Esophagus (tissue), 2 donors: ENCODE results near the gene INSIG2. TPM values are rescaled to one million over a fixed set of nuclear protein-coding genes. Genes with fewer than 3 reads are reported as not detected.

ENCODE experiments used
- H3K27ac ChIP-seq, 2 donors: one replicate each; pipeline ENCODE4 v1.5.1; 2013; ENCODE audit warnings: low read depth in 2 of 2, mild to moderate bottlenecking in 2 of 2, inconsistent platforms in 1 of 2, low read length in 1 of 2, moderate library complexity in 1 of 2
- H3K27me3 ChIP-seq, 2 donors: one replicate each; pipeline ENCODE4 v1.6.1; 2013; ENCODE audit warnings: low read length in 2 of 2, control low read depth in 1 of 2, mild to moderate bottlenecking in 1 of 2; ENCODE audit not compliant: insufficient read depth in 2 of 2, control insufficient read depth in 1 of 2
- H3K36me3 ChIP-seq, 2 donors: one replicate each; pipeline ENCODE4 v1.6.1; 2013; ENCODE audit warnings: low read length in 1 of 2; ENCODE audit not compliant: control insufficient read depth in 2 of 2, insufficient read depth in 2 of 2
- H3K4me1 ChIP-seq, 2 donors: one replicate each; pipeline ENCODE4 v1.6.1; 2013; ENCODE audit warnings: low read length in 1 of 2; ENCODE audit not compliant: control insufficient read depth in 2 of 2, insufficient read depth in 2 of 2
- H3K4me3 ChIP-seq, 2 donors: one replicate each; pipeline ENCODE4 v1.5.1; 2013; ENCODE audit warnings: low read length in 2 of 2, mild to moderate bottlenecking in 2 of 2, low read depth in 1 of 2, moderate library complexity in 1 of 2
- H3K9me3 ChIP-seq, 2 donors: one replicate each; pipeline ENCODE4 v1.6.1; 2013; ENCODE audit warnings: mild to moderate bottlenecking in 2 of 2, low read depth in 1 of 2, low read length in 1 of 2, moderate library complexity in 1 of 2; ENCODE audit not compliant: control insufficient read depth in 2 of 2, insufficient read depth in 1 of 2
- WGBS, 2 donors: extraction: QIAGEN DNeasy Blood & Tissue Kit; methylation state at CpG; one replicate each; pipeline ENCODE4 v1.1.7; 2013; 5-methylcytosine and 5-hydroxymethylcytosine counted together
- polyA plus RNA-seq, 2 donors: library from polyadenylated mRNA; stranded (reverse); fragments of 200-250 nt; gene quantifications; one replicate each; pipeline ENCODE4 v1.2.3, GENCODE V29; 2013
- donor health status: healthy with polysubstance abuse.
- donor health status: Bipolar disorder and iron deficiency.

INSIG2 gene
- polyA plus RNA-seq, 2 donors, result 7.0 to 7.5 TPM

DNA sequence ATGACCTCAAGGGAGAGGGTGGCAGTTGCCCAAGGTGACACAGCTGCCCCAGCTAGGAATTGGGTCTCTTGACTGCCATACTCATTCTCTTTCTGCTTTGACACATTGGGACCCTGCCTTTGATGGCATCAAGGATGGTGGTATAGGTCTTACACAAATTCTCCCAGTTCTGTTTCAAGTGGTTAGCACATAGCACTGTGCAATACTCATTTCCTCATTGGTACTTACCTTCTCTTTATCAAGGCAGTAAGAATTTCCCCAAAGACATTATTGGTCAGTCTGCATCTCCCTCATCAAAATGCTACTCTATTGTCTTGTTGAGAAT lies 38.5 kb upstream of the INSIG2 start:
- no peaks in the 10 kb centered on the region for H3K4me1 ChIP-seq
- no peaks in the 10 kb centered on the region for H3K36me3 ChIP-seq
- no peak overlapping the region for H3K27ac ChIP-seq
- no peaks in the 10 kb centered on the region for H3K9me3 ChIP-seq
- no peak overlapping the region for H3K4me3 ChIP-seq
- peaks cover 3 to 5% of the 10 kb centered on the region in 2 donors for H3K27me3 ChIP-seq

DNA sequence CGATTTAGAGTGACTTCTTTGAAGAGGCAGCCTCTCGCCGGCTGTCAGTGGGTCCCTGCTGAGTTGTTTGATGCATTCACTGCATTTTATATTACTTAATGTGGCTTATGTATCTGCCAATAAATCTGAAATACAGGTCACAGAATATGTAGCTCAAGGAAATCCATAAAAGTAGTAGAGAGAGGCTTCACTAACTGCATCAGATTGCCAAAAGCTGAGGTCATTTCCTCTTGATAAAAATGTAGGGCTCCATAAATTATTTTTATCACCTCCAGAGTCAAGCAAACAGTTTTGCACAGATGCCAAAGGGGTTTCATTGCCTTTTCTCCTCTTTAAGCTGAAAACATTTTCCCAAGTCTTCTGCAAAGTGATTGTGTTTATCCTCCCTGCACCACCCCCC lies 37.9 kb upstream of the INSIG2 start:
- WGBS, 2 donors, result 57 to 60% methylated on average over 3 of the region's 3 CpGs

DNA sequence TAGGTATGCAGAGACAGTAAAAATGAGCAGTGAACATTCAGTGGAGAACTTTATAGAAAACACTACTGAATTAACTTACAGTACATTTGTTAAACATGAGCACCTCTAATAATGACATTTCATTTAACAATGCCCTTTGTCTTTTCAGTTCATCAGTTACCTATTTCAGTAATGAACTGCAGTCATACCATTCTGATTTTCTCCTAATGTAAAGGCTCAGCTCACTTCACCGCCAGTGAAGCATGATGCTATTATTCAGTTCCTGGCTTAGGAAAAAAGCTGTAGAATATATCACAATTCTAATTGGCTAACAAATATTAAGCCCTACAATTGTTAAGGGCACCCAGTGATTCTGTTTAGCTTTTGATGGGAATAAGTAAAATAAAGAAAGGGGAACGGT lies 37.3 kb upstream of the INSIG2 start:
- 43 to 58% methylated on average over 2 of the region's 2 CpGs for WGBS, 2 donors
- Histone ChIP-seq H3K27me3 (peaks cover 3 to 5% of the 10 kb centered on the region in 2 donors), H3K36me3 (no peaks in the 10 kb centered on the region), H3K9me3 (no peaks in the 10 kb centered on the region), H3K4me1 (no peaks in the 10 kb centered on the region), H3K27ac (no peak overlapping the region), H3K4me3 (no peak overlapping the region)

More for the DNA sequence above, 37.9 kb upstream of the INSIG2 start:
- H3K27ac ChIP-seq, result no peak overlapping the region
- H3K27me3 ChIP-seq, result peaks cover 3 to 5% of the 10 kb centered on the region in 2 donors
- no peaks in the 10 kb centered on the region for H3K9me3 ChIP-seq
- H3K4me3 ChIP-seq, result no peak overlapping the region
- H3K36me3 ChIP-seq, result no peaks in the 10 kb centered on the region
- no peaks in the 10 kb centered on the region for H3K4me1 ChIP-seq

DNA sequence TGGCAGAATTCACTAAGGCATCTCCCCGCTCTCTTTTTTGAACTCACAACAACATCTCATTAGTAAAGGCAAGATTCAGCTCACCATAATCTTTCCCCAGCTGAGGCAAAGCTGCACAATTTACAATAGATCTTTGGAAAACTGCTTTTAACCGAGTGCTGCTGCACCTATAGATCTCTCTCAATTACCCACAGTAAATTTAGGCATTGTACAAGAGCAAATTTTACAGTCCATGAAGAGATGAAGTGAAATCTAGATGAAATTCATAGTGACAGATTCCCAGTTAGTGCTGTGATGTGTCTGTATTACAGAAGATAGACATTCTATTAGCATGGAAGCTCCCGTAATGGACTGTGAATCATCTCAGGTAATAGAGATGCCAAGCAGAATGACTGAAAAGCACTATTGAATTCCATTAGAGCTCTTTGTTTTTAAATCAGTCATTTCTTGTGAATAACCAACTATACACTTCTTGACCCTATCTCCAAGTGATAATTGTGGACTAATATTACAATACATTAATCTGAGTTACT lies 36.4 kb upstream of the INSIG2 start:
- no peaks in the 10 kb centered on the region for H3K36me3 ChIP-seq
- no peaks in the 10 kb centered on the region for H3K9me3 ChIP-seq
- peaks cover 3 to 5% of the 10 kb centered on the region in 2 donors for H3K27me3 ChIP-seq
- H3K27ac ChIP-seq, result no peak overlapping the region
- 82 to 92% methylated on average over 3 of the region's 3 CpGs for WGBS, 2 donors
- no peaks in the 10 kb centered on the region for H3K4me1 ChIP-seq
- H3K4me3 ChIP-seq, result no peak overlapping the region

DNA sequence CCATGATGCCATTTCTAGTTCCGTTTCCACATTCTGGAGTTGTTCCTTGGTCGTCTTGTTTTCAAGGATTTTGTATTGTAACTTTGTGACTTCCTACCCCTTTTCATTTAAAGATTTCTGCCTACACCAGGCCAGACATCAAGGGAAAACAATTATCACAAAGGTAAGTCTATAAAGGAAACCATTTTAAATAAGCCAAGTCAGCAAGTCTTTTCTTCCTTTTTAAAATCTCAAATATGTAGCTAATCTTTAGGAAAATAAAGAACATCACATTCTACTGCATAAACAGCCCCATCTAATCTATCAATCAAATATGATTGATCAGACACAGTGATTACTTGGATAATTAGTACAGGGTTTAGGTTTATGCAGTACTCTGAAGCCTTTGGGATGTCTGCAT lies 35.8 kb upstream of the INSIG2 start:
- Histone ChIP-seq H3K4me3 (no peak overlapping the region), H3K27me3 (peaks cover 3 to 5% of the 10 kb centered on the region in 2 donors), H3K27ac (no peak overlapping the region), H3K9me3 (no peaks in the 10 kb centered on the region), H3K36me3 (no peaks in the 10 kb centered on the region), H3K4me1 (no peaks in the 10 kb centered on the region)
- 78 to 80% methylated on average over 2 of the region's 2 CpGs for WGBS, 2 donors

DNA sequence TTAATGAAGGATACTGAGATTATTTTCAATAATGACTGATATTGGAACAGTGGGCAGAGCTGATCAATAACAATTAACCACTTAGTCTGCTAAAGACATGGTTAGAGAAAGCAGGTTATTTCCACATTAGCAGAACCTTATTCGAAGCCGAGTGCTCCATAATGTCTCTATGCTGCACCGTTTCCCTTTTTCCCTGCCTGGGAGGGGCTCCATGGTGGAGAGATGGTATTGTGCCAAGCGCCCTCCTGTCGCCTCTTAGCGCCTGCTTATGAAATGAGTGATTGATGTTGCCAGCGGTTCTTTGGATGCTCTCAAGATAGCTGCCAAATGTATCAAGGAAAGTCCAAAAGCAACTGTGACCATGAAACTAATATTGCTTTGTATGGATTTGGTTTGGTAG lies 34.6 kb upstream of the INSIG2 start:
- peaks cover 3 to 5% of the 10 kb centered on the region in 2 donors for H3K27me3 ChIP-seq
- H3K4me3 ChIP-seq, result no peak overlapping the region
- no peaks in the 10 kb centered on the region for H3K4me1 ChIP-seq
- H3K36me3 ChIP-seq, result no peaks in the 10 kb centered on the region
- WGBS, 2 donors, result 79 to 80% methylated on average over 7 of the region's 7 CpGs
- no peak overlapping the region for H3K27ac ChIP-seq
- H3K9me3 ChIP-seq, result no peaks in the 10 kb centered on the region

DNA sequence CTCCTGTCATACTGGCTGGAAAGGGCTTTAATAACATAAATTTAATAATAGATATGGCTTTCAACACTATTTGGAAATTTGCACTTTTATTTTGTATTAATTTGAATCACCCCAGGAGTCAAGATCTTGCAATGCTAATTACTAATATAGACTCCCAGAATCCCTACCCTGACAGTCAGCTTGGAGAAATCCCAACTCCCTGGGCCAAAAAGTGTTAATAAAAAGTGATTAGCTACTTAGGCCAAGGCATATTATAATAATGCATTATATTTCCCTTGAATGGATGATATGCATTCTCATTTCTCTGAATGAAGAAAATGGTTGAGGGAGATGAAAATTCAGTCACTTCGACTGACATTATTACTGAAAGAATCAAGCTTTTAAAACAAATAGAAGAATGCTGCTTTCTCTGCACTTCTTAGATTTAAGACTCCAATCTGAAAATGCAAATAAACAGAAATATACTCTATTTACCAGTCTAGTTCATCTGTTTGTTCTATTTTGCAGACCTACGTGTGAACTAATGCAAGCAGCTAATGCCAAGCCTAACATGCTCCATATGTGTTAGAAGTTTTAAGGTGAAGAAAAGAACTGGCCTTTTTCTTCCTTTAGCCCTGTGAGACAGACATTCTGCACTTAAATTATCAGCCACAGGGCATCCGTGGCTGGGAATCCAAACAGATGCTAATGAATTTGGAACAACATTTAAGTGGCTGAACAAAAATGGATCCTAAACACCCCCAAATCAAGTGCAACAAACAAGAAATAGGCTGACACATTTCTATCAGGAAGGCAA lies 33.9 kb upstream of the INSIG2 start:
- peaks cover 3 to 5% of the 10 kb centered on the region in 2 donors for H3K27me3 ChIP-seq
- WGBS, 2 donors, result 47 to 61% methylated on average over 3 of the region's 3 CpGs
- no peak overlapping the region for H3K4me3 ChIP-seq

DNA sequence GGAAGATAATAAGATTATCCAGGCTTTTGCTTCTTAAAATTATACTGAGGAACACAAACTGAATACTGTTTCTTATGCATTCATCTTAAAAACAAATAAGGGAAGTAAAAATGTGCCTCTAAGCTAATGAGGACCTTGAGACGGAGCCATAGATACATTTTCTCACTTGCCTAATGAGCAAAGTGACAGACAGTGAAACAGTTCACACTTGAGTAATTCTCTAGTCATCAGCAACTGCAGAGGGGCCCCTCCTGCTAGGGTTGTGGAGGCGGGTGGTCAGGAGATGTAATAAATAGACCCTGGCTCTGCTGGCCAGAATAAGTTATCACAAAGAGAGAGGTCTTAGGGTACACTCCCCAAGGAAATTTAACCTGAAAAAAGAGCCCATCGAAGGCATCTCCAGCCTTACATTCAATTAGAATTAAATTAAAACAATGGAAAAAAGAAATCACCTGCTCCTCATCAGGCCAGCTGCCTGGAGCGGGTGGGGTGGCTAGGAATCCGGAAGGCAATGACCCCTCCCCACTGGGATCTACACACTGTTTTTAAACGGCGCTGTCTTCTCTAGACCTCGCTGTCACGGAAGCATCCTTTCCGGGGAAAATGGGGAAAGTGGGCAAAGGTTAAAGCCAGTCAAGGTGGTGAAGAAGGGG lies 32.6 kb upstream of the INSIG2 start:
- H3K9me3 ChIP-seq, result no peaks in the 10 kb centered on the region
- no peak overlapping the region for H3K27ac ChIP-seq
- H3K36me3 ChIP-seq, result no peaks in the 10 kb centered on the region
- H3K4me3 ChIP-seq, result no peak overlapping the region
- peaks cover 0 to 2% of the 10 kb centered on the region in 2 donors for H3K27me3 ChIP-seq
- H3K4me1 ChIP-seq, result no peaks in the 10 kb centered on the region
- WGBS, 2 donors, result 71% methylated on average over 10 of the region's 10 CpGs

More for the DNA sequence above, 33.9 kb upstream of the INSIG2 start:
- Histone ChIP-seq H3K36me3 (no peaks in the 10 kb centered on the region), H3K27ac (no peak overlapping the region), H3K9me3 (no peaks in the 10 kb centered on the region), H3K4me1 (no peaks in the 10 kb centered on the region)

DNA sequence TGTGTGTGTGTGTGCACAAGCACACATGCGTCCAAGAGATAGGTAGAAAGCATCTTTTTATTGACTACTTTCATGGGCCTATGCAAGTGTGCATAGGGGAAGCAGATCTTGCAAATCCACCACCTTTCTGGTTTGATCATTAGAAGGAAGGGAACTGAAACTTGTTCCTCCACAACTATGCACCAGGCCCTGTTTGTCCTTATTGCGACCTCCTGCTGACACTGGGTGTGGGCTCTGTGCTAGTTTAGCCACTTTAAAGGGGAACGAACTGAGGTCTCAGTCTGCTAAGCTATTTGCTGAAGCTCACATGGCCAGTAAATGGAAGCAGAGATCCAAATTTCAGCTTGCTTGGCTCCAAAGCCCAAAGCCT lies 32.1 kb upstream of the INSIG2 start:
- no peaks in the 10 kb centered on the region for H3K9me3 ChIP-seq
- no peak overlapping the region for H3K4me3 ChIP-seq
- H3K36me3 ChIP-seq, result no peaks in the 10 kb centered on the region
- peaks cover 0 to 2% of the 10 kb centered on the region in 2 donors for H3K27me3 ChIP-seq
- 48 to 51% methylated on average over 3 of the region's 3 CpGs for WGBS, 2 donors
- no peaks in the 10 kb centered on the region for H3K4me1 ChIP-seq
- no peak overlapping the region for H3K27ac ChIP-seq

DNA sequence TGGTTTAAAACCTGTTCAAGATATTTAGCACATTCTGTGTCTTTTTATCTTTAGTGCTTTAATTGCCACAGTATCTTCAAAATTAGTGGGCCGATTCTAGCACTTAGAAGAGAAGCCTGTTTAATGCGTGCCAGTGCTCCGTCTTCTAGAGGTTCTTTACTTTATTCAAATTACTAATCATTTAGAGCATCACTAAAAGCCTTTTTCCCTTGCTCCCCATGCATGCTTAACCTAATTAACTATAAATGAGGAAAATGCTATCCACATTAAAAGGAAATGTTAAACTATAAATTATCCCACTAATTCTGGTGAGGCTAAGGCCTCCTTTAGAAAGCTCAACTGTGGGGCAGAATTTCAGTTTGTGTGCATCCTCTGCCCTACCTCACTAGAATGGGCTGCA lies 31.5 kb upstream of the INSIG2 start:
- WGBS, 2 donors, result 93 to 95% methylated on average over 3 of the region's 3 CpGs
- Histone ChIP-seq H3K36me3 (no peaks in the 10 kb centered on the region), H3K4me3 (no peak overlapping the region), H3K27me3 (peaks cover 0 to 2% of the 10 kb centered on the region in 2 donors), H3K27ac (no peak overlapping the region), H3K4me1 (no peaks in the 10 kb centered on the region), H3K9me3 (no peaks in the 10 kb centered on the region)
